Measurements from ENCODE around the gene WDR41.

GRCh38 chr5:77418601-77419581 lies 73.2 kb downstream of the WDR41 start:
- TF ChIP-seq CTCF (conservative IDR thresholded peaks at IDR 0.05; ENCODE audit: low read depth, low read length) (no peak), CHD1 (IDR thresholded peaks at IDR 0.05; ENCODE audit: low read depth, low read length) (no peak), POLR2A (IDR thresholded peaks at IDR 0.05; ENCODE audit: low read depth, low read length) (no peak), NFE2L2 (IDR thresholded peaks at IDR 0.05; ENCODE audit: low read depth, low read length) (no peak)

Data from IMR-90 (cell line).